Activated T-helper 2 cell treated with anti-CD3 and anti-CD28 coated beads, Interferon-gamma antibody, Interleukin-2, Interleukin-4, amounts not matched to agents 10 μg/mL and 5 μg/mL and 100 μg/mL, durations not matched to agents 14 hours and 24 hours and 36 hours (primary cell): Measurements from ENCODE around the gene ZSCAN22. TPM values are rescaled to one million over a fixed set of nuclear protein-coding genes. Genes with fewer than 3 reads are reported as not detected.
A peak's percentile ranks its signal among the peaks of the same experiment; 100 is the strongest.

Experiments
- DNase-seq: peaks from one replicate; pipeline ENCODE4 v3.0.0; 2021; ENCODE audit warnings: low spot score
- H3K27ac Mint-ChIP-seq: one replicate; pipeline ENCODE4 v1.8.0; 2021; ENCODE audit warnings: mixed read lengths
- H3K27me3 Mint-ChIP-seq: one replicate; pipeline ENCODE4 v1.8.0; 2021; ENCODE audit warnings: low read depth, mixed read lengths
- H3K36me3 Mint-ChIP-seq: one replicate; pipeline ENCODE4 v1.8.0; 2021; ENCODE audit warnings: low read depth, mixed read lengths
- H3K4me1 Mint-ChIP-seq: one replicate; pipeline ENCODE4 v1.8.0; 2021; ENCODE audit warnings: low read depth, mixed read lengths
- H3K4me3 Mint-ChIP-seq: one replicate; pipeline ENCODE4 v1.8.0; 2021; ENCODE audit warnings: low read depth, mild to moderate bottlenecking, moderate library complexity, mixed read lengths
- H3K9me3 Mint-ChIP-seq: one replicate; pipeline ENCODE4 v1.8.0; 2021; ENCODE audit warnings: mixed read lengths
- intact Hi-C: fragments of 100-400 bp; cut with micrococcal nuclease; formaldehyde crosslinking; loops from one replicate; pipeline ENCODE4 v1.15.1; 2023
- total RNA-seq: library from RNA; stranded (reverse); gene quantifications from 2 replicates; pipeline ENCODE4 v1.2.3, GENCODE V29; 2022

ZSCAN22 gene
- 4.6 and 4.9 TPM in 2 replicates for total RNA-seq

- H3K4me3 Mint-ChIP-seq = no peak within 1 kb of the TSS
- H3K27ac Mint-ChIP-seq = no peak within 1 kb of the TSS
- peaks cover 2% of the 10 kb centered on the region for H3K4me1 Mint-ChIP-seq
- no peaks in the 10 kb centered on the region for H3K36me3 Mint-ChIP-seq
- peak; percentile 86 for DNase-seq
- intact Hi-C loops = loop anchor here (1.0 to 5.0 kb wide), 6 partner anchors 20 to 145 kb away; partner anchors contain the start of genes ERVK3-1, ZNF8 and ZNF837
- H3K27me3 Mint-ChIP-seq = no peaks in the 10 kb centered on the region
- no peaks in the 10 kb centered on the region for H3K9me3 Mint-ChIP-seq
Observed at GRCh38 chr19:58326914-58327726, at the start of gene ZSCAN22. ZSCAN22 (plus strand) TSS chr19:58326994; CDS start chr19:58334803, 7,809 bp downstream.

- Mint-ChIP-seq H3K4me1 (peaks cover 19% of the 10 kb centered on the region), H3K36me3 (peaks cover 89% of the 10 kb centered on the region), H3K9me3 (peaks cover 44% of the 10 kb centered on the region), H3K27ac (no peak overlapping the region), H3K27me3 (no peaks in the 10 kb centered on the region), H3K4me3 (peak overlapping the region; percentile 94)
- intact Hi-C loops = loop anchor here (5.0 kb wide), 1 partner anchor 50 kb away; the partner anchor contains the start of gene ZNF544
- no peak for DNase-seq
Observed at GRCh38 chr19:58277197-58277596, 49.6 kb upstream of the ZSCAN22 start.

GRCh38 chr19:58277748-58278540 is 48.9 kb upstream of the ZSCAN22 start:
- no peak for DNase-seq
- Mint-ChIP-seq H3K27me3 (no peaks in the 10 kb centered on the region), H3K9me3 (peaks cover 46% of the 10 kb centered on the region), H3K4me1 (peaks cover 21% of the 10 kb centered on the region), H3K36me3 (peaks cover 86% of the 10 kb centered on the region), H3K4me3 (peak overlapping the region; percentile 94), H3K27ac (peak overlapping the region; percentile 94)
- intact Hi-C loops = loop anchor here (1.0 to 5.0 kb wide), 7 partner anchors 27 to 173 kb away; partner anchors contain the start of genes ERVK3-1, ZNF274, ZNF324B and ZNF544

GRCh38 chr19:58278541-58279041 is 48.2 kb upstream of the ZSCAN22 start, which contains the start of gene ZNF8:
ZNF8 (plus strand) TSS chr19:58278955; CDS start chr19:58279082, 127 bp downstream.
- H3K36me3 Mint-ChIP-seq = peaks cover 86% of the 10 kb centered on the region

GRCh38 chr19:58279042-58279924 is 47.5 kb upstream of the ZSCAN22 start:
- intact Hi-C loops = loop anchor here (2.0 to 5.0 kb wide), 3 partner anchors 52 to 172 kb away; partner anchors contain the start of genes ZNF324B, ZNF544 and ZNF837
- Mint-ChIP-seq H3K4me3 (peak overlapping the region; percentile 94), H3K4me1 (peaks cover 21% of the 10 kb centered on the region), H3K36me3 (peaks cover 82% of the 10 kb centered on the region), H3K27me3 (no peaks in the 10 kb centered on the region), H3K27ac (peak overlapping the region; percentile 94), H3K9me3 (peaks cover 43% of the 10 kb centered on the region)
- DNase-seq = peak; percentile 32

More at GRCh38 chr19:58278541-58279041, 48.2 kb upstream of the ZSCAN22 start, which contains the start of gene ZNF8:
- peaks cover 21% of the 10 kb centered on the region for H3K4me1 Mint-ChIP-seq
- H3K27ac Mint-ChIP-seq = peak within 1 kb of the TSS; percentile 94
- peaks cover 46% of the 10 kb centered on the region for H3K9me3 Mint-ChIP-seq
- intact Hi-C loops = loop anchor here (1.0 to 5.0 kb wide), 7 partner anchors 27 to 172 kb away; partner anchors contain the start of genes ERVK3-1, ZNF274, ZNF324B and ZNF544
- H3K27me3 Mint-ChIP-seq = no peaks in the 10 kb centered on the region
- DNase-seq = peak; percentile 96
- peak within 1 kb of the TSS; percentile 94 for H3K4me3 Mint-ChIP-seq

GRCh38 chr19:58279925-58280316 is 46.9 kb upstream of the ZSCAN22 start:
- no peak for DNase-seq
- peak overlapping the region; percentile 94 for H3K27ac Mint-ChIP-seq
- peaks cover 21% of the 10 kb centered on the region for H3K4me1 Mint-ChIP-seq
- H3K36me3 Mint-ChIP-seq = peaks cover 79% of the 10 kb centered on the region
- H3K9me3 Mint-ChIP-seq = peaks cover 37% of the 10 kb centered on the region
- intact Hi-C loops = loop anchor here (2.0 to 5.0 kb wide), 3 partner anchors 53 to 171 kb away; partner anchors contain the start of genes ZNF324B, ZNF544 and ZNF837
- no peaks in the 10 kb centered on the region for H3K27me3 Mint-ChIP-seq
- H3K4me3 Mint-ChIP-seq = peak overlapping the region; percentile 94

GRCh38 chr19:58284199-58284598 is 42.6 kb upstream of the ZSCAN22 start:
- H3K4me3 Mint-ChIP-seq = no peak overlapping the region

GRCh38 chr19:58291943-58292342 is 34.9 kb upstream of the ZSCAN22 start:
- no peaks in the 10 kb centered on the region for H3K4me1 Mint-ChIP-seq
- no peak for DNase-seq
- peaks cover 96% of the 10 kb centered on the region for H3K36me3 Mint-ChIP-seq
- H3K4me3 Mint-ChIP-seq = no peak overlapping the region
- H3K27ac Mint-ChIP-seq = no peak overlapping the region
- H3K9me3 Mint-ChIP-seq = peaks cover 51% of the 10 kb centered on the region
- H3K27me3 Mint-ChIP-seq = no peaks in the 10 kb centered on the region
- intact Hi-C loops = no loop called here

More at GRCh38 chr19:58284199-58284598, 42.6 kb upstream of the ZSCAN22 start:
- peaks cover 88% of the 10 kb centered on the region for H3K36me3 Mint-ChIP-seq
- DNase-seq = no peak
- intact Hi-C loops = no loop called here
- H3K4me1 Mint-ChIP-seq = peaks cover 21% of the 10 kb centered on the region
- no peak overlapping the region for H3K27ac Mint-ChIP-seq
- H3K9me3 Mint-ChIP-seq = peaks cover 40% of the 10 kb centered on the region
- no peaks in the 10 kb centered on the region for H3K27me3 Mint-ChIP-seq

- Mint-ChIP-seq H3K4me1 (no peaks in the 10 kb centered on the region), H3K27ac (no peak overlapping the region), H3K27me3 (no peaks in the 10 kb centered on the region), H3K9me3 (peaks cover 52% of the 10 kb centered on the region), H3K36me3 (peaks cover 89% of the 10 kb centered on the region), H3K4me3 (no peak overlapping the region)
- no peak for DNase-seq
- intact Hi-C loops = no loop called here
Observed at GRCh38 chr19:58294743-58295374, 31.9 kb upstream of the ZSCAN22 start.

GRCh38 chr19:58296104-58296503 is 30.7 kb upstream of the ZSCAN22 start:
- intact Hi-C loops = no loop called here
- Mint-ChIP-seq H3K36me3 (peaks cover 93% of the 10 kb centered on the region), H3K27ac (no peak overlapping the region), H3K9me3 (peaks cover 61% of the 10 kb centered on the region), H3K27me3 (no peaks in the 10 kb centered on the region), H3K4me1 (no peaks in the 10 kb centered on the region), H3K4me3 (no peak overlapping the region)
- no peak for DNase-seq

- Mint-ChIP-seq H3K27ac (no peak overlapping the region), H3K9me3 (peaks cover 30% of the 10 kb centered on the region), H3K36me3 (peaks cover 78% of the 10 kb centered on the region), H3K27me3 (no peaks in the 10 kb centered on the region), H3K4me3 (no peak overlapping the region), H3K4me1 (peaks cover 10% of the 10 kb centered on the region)
- intact Hi-C loops = no loop called here
- DNase-seq = no peak
Observed at GRCh38 chr19:58300620-58301019, 26.2 kb upstream of the ZSCAN22 start.
